ENCODE measurements around the gene IZUMO3.
"Not testable (repeated sequence)": the region's sequence is repeated elsewhere in the genome, so short reads cannot be mapped to it uniquely, and the experiment has no call there.

IZUMO3 gene, protein sequence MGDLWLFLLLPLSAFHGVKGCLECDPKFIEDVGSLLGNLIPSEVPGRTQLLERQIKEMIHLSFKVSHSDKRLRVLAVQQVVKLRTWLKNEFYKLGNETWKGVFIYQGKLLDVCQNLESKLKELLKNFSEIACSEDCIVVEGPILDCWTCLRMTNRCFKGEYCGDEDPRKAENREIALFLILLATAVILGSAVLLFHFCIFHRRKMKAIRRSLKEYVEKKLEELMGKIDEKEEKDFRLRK

GRCh38 chr9:24545847-24546522 is at the start of gene IZUMO3:
Gene IZUMO3 (minus strand): TSS chr9:24545897. CDS start chr9:24545649, 248 bp downstream.
- DNase-seq (ENCODE audit: low read depth in 2 of 2): no peak

- no peak for DNase-seq (ENCODE audit: low read depth in 2 of 2)
These were observed 48.6 kb upstream of the IZUMO3 start for GRCh38 chr9:24594234-24594850.

DNA sequence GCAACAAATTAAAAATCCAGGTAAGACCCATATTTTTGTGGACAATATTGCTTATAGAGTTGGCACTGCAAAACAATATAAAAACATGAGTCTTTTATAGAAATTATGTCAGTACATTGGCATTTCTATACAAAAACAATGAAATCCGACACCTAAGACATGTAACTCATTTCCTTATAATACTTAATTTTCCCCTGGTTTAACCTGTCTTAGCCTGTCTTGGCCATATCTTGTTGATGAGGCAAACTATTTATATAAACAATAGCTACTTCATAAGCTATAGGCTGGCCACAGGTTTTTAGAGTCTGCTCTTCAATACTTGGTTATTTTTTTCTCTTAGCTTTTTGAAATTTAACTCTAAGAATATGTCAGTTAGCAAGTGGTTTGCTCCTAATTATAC is 44.7 kb upstream of the IZUMO3 start:
- no peak for DNase-seq (ENCODE audit: low read depth in 2 of 2)

GRCh38 chr9:24587883-24588282 is 42.2 kb upstream of the IZUMO3 start:
- DNase-seq (ENCODE audit: low read depth in 2 of 2): no peak

DNA sequence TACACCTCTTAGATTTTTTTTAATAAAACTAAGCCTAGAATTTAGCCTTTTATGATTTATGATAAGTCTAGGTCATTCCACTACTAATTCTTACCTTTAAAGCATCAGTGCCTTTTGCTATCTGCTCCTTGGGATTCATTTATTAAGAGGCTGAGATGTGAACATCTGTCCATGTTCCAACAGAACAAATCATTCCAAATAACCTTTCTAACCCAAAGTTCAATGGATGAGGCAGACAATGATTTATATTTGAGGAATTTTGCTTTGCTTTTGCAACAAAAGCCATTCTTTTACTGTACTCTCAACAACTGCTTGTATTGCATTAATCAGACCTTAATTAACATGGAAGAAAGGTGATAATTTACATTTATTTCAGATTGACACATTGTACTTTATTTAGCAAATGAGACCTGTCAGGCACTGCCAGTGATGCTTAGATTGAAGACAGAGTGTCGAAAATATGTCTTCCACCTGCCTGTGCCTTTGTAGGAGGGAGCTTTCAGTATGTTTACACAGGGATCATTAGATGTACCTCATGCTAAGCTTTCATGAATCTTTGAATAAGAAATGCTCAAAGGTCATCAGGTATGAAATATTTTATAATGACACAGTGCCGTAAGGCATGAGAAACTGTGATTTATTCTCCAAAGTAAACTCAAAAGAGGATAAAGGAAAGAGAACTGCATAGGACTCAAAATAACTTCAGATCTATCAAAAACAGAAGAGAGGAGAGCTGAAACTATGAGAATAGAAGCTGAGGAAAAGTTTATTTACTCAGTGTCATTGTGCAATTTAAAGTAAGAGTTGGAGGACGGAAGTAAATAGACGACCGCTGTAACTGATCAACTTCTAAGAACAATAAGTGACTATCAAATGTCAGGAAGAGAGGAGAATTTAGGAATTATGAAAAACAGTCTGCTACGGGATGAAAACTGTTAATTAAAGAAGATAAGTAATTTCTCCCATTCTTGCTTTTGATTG is 36.7 kb upstream of the IZUMO3 start:
- no peak for DNase-seq (ENCODE audit: low read depth in 2 of 2)

GRCh38 chr9:24580005-24580404 is 34.3 kb upstream of the IZUMO3 start:
- DNase-seq (ENCODE audit: low read depth in 2 of 2): not testable (repeated sequence)

GRCh38 chr9:24572406-24572805 is 26.7 kb upstream of the IZUMO3 start:
- DNase-seq (ENCODE audit: low read depth in 2 of 2): no peak

- DNase-seq (ENCODE audit: low read depth in 2 of 2): no peak
These were observed 16.3 kb upstream of the IZUMO3 start for GRCh38 chr9:24561957-24562356.

GRCh38 chr9:24553183-24553552 is 7.5 kb upstream of the IZUMO3 start:
- no peak for DNase-seq (ENCODE audit: low read depth in 2 of 2)

DNA sequence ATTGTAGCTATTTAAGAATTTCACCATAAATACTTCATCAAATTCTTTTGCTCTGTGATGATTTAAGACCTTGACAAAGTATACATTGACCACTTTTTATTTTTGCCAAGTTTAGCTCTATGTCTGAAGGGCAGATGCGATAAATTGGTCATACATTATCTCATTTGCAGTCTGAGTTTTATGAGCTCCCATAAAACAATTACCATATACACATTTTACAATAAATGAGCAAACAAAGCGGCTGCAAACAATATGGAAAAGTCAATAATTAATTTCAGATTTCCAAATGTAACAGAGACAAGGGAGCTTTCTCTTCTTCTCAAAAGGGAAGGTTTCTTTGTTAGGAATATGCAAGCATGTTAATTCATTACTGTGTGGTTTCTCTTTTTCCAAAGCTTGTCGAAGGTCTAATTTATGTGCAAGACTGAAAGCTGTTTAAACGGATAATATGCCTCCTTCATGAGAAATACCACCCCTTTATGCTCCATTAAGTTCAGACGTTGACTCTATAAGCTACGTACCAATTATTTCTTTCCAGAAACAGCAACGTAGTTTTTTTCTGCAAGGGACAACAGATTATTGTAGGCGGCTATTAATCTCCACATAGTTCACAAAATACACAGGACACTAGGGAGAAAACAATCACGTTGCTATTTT is 7.0 kb upstream of the IZUMO3 start:
- DNase-seq (ENCODE audit: low read depth in 2 of 2): no peak

- no peak for DNase-seq (ENCODE audit: low read depth in 2 of 2)
These were observed 412 bp downstream of the IZUMO3 start for GRCh38 chr9:24545285-24545684.

DNA sequence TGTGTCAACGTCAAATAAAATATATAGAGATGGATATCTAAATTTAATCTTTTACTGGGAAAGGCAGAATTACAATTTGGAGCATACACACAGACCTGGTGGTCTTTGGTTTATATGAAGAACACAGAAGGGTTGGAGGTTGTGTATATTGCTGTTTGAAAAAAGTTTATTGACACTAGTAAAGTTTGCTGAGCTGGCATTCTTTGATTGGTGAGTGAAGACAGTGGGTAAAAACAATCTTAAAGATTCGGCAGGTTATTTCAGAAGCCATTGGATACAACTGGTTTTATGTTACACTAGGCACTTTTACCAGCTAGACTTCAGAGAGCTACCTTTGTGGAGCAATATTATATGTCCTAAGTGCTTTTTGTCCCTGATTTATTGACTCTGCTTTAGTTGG is 27.2 kb downstream of the IZUMO3 start:
- DNase-seq (ENCODE audit: low read depth in 2 of 2): no peak

DNA sequence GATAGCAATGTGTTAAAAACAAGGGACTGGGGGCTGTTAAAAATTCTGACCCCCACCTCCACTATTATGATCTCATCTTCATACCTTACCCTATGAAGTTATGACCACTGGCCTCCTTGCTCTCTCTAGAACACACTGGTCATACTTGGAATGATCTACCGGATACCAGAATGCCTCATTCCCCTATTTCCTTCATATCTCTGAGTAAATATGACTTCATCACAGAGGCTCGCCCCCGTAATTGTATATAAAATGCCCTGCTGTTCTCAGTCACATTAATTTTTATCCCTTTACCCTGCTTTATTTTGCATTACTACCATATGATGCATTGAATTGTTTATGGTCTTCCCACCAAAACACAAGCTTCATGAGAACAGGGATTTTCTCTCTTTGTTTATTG is 29.2 kb downstream of the IZUMO3 start:
- DNase-seq (ENCODE audit: low read depth in 2 of 2): no peak

DNA sequence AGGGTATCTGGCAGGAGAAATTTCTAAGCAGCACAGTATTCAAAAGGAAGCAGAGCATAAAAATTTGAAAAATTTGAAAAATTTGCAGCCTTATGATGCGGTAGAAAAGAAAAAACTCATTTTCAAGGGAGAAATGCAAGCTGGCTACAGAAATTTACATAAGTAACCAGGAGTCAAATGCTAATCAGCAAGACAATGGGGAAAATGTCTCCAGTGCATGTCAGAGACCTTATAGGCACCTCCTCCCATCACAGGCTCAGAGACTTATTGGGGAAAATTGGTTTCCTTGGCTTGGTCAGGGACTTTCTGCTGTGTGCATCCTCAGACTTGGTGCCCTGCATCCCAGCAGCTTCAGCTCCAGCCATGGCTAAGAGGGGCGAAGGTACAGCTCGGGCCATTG is 35.8 kb downstream of the IZUMO3 start:
- no peak for DNase-seq (ENCODE audit: low read depth in 2 of 2)

- no peak for DNase-seq (ENCODE audit: low read depth in 2 of 2)
These were observed 41.2 kb downstream of the IZUMO3 start for GRCh38 chr9:24504521-24504920.

DNA sequence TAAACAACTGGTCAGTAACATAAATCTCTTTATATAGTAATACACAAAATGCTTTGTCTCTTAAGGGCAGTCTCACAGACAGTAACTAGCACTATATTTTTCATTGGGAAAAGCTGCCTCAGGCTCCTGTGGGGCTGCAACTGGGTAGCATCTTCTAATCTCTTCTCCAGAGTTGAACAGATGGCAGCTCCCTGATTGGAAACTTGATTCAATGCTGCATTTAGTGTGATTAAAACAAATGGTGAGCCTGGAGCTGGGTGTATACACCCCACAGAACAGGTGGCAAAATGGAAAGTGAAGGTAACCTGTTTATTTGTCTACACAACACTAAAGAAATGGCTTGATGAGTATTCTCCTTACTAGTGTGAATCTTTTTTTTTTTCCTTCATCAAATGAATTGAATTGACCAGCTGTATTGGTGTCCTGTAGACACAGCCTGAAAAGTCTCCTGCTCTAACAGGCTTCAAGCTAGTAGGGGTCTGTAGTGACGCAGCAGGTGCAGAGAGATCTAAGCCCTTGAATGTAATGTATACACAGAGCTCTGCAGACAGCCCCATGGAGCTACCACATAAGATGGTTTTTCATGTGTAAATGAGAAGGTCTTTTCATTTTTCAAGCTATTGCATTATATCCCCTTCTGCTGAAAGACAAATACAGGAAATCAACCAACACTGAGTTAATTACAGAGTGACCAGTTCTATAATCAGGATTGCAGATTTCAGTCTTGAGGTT is 43.3 kb downstream of the IZUMO3 start:
- DNase-seq (ENCODE audit: low read depth in 2 of 2): no peak

- DNase-seq (ENCODE audit: low read depth in 2 of 2): no peak
These were observed 44.9 kb downstream of the IZUMO3 start for GRCh38 chr9:24500761-24501160.

DNA sequence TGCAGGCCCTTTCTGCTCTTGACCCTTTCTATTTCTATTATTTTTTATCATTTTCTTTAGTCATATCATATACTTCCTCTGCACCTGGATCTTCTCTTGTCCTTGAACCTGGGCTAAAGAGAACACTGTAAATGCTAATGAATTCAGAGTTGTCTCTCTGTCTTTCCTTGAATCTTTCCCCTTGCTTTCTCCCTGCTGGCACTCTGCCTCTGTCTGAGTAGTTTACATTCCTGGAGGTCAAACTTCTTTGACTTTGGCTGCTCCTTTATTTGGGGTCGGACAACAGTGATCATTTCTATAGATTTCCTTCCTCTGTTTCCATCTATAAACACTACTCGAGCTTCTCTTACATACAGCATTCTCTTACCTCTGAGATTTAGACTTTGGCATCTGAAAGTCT is 47.1 kb downstream of the IZUMO3 start:
- DNase-seq (ENCODE audit: low read depth in 2 of 2): no peak

DNA sequence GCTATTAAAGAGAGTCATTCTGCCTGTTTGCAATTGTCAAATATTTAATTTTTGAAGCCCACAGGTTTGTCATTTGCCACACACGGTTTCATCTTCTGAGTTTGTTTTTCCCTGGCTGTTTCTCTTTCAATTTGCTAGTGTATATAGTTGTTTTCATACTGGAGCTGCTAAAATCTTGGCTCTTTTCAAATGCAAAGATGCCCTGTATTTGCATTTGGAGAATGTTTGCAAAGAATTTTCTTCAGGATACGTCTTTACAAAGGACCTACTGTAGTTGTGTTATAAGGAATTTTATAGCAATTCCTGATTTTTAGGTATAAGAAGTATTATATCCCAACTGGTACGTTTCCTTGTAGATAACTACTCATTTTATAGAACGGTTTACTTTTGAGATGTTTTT is 48.0 kb downstream of the IZUMO3 start:
- no peak for DNase-seq (ENCODE audit: low read depth in 2 of 2)

Measured in activated CD4-positive, alpha-beta T cell treated with anti-CD3 and anti-CD28 coated beads for 24 hours (primary cell).